NCI-H1048 (cell line): ENCODE data around the gene MYO5A.
"Not testable (repeated sequence)": the region's sequence is repeated elsewhere in the genome, so short reads cannot be mapped to it uniquely, and the experiment has no call there.

ENCODE experiments used
- DNase-seq: peaks from one replicate; lab custom pipeline; 2025; lab: John Stamatoyannopoulos, UW

MYO5A gene

GRCh38 chr15:52540374-52541012 is 11.8 kb upstream of the MYO5A start:
- no peak for DNase-seq

GRCh38 chr15:52537459-52537858 is 8.8 kb upstream of the MYO5A start:
- no peak for DNase-seq

GRCh38 chr15:52532427-52532826 is 3.7 kb upstream of the MYO5A start:
- DNase-seq: no peak

GRCh38 chr15:52529940-52530339 is 1.3 kb upstream of the MYO5A start:
- DNase-seq: no peak

GRCh38 chr15:52529341-52529924 is 753 bp upstream of the MYO5A start:
- DNase-seq: no peak

- DNase-seq: no peak
Measured at GRCh38 chr15:52527911-52528563, 643 bp downstream of the MYO5A start.

GRCh38 chr15:52527196-52527910 is 1.3 kb downstream of the MYO5A start:
- DNase-seq: no peak

GRCh38 chr15:52524223-52525136 is 4.2 kb downstream of the MYO5A start:
- no peak for DNase-seq

GRCh38 chr15:52523647-52524046 is 5.0 kb downstream of the MYO5A start:
- DNase-seq: no peak

- DNase-seq: no peak
Measured at GRCh38 chr15:52523192-52523591, 5.5 kb downstream of the MYO5A start.

- no peak for DNase-seq
Measured at GRCh38 chr15:52521682-52522081, 7.0 kb downstream of the MYO5A start.

- DNase-seq: no peak
Measured at GRCh38 chr15:52520421-52520820, 8.3 kb downstream of the MYO5A start.

- no peak for DNase-seq
Measured at GRCh38 chr15:52518487-52519371, 10.0 kb downstream of the MYO5A start.

GRCh38 chr15:52517014-52517413 is 11.7 kb downstream of the MYO5A start:
- DNase-seq: no peak

- no peak for DNase-seq
Measured at GRCh38 chr15:52515343-52515742, 13.3 kb downstream of the MYO5A start.

GRCh38 chr15:52514482-52514881 is 14.2 kb downstream of the MYO5A start:
- DNase-seq: no peak

GRCh38 chr15:52512869-52513268 is 15.8 kb downstream of the MYO5A start:
- DNase-seq: not testable (repeated sequence)

GRCh38 chr15:52511084-52511483 is 17.6 kb downstream of the MYO5A start:
- no peak for DNase-seq

- no peak for DNase-seq
Measured at GRCh38 chr15:52509500-52510245, 19.0 kb downstream of the MYO5A start.

- DNase-seq: no peak
Measured at GRCh38 chr15:52506549-52506948, 22.1 kb downstream of the MYO5A start.
